Kidney tubule cell (primary cell): ENCODE results near the gene LPIN1.
"Not testable (repeated sequence)": the region's sequence is repeated elsewhere in the genome, so short reads cannot be mapped to it uniquely, and the experiment has no call there.

Experiments used
- DNase-seq: peaks from one replicate; pipeline ENCODE4 v3.0.0-alpha.2; 2018; ENCODE audit warnings: low spot score

LPIN1 gene

GRCh38 chr2:11835403-11835802 lies 89.0 kb downstream of the LPIN1 start:
- DNase-seq: no peak

GRCh38 chr2:11836647-11837219 lies 90.3 kb downstream of the LPIN1 start:
- no peak for DNase-seq

- no peak for DNase-seq
Measured at GRCh38 chr2:11837875-11838734, 91.7 kb downstream of the LPIN1 start.

GRCh38 chr2:11839916-11840315 lies 93.5 kb downstream of the LPIN1 start:
- DNase-seq: no peak

- DNase-seq: no peak
Measured at GRCh38 chr2:11842336-11842735, 95.9 kb downstream of the LPIN1 start.

GRCh38 chr2:11844798-11845197 lies 98.4 kb downstream of the LPIN1 start:
- DNase-seq: not testable (repeated sequence)

- DNase-seq: not testable (repeated sequence)
Measured at GRCh38 chr2:11847935-11848334, 101.5 kb downstream of the LPIN1 start.

- no peak for DNase-seq
Measured at GRCh38 chr2:11850082-11850481, 103.7 kb downstream of the LPIN1 start.

- DNase-seq: no peak
Measured at GRCh38 chr2:11852526-11853196, 106.2 kb downstream of the LPIN1 start.

GRCh38 chr2:11853197-11853588 lies 106.8 kb downstream of the LPIN1 start:
- DNase-seq: no peak

GRCh38 chr2:11855064-11855760 lies 108.8 kb downstream of the LPIN1 start:
- no peak for DNase-seq

- DNase-seq: no peak
Measured at GRCh38 chr2:11856095-11856494, 109.7 kb downstream of the LPIN1 start.

GRCh38 chr2:11858883-11859282 lies 112.5 kb downstream of the LPIN1 start:
- DNase-seq: no peak

- not testable (repeated sequence) for DNase-seq
Measured at GRCh38 chr2:11859975-11860374, 113.5 kb downstream of the LPIN1 start.

- DNase-seq: no peak
Measured at GRCh38 chr2:11861044-11861443, 114.6 kb downstream of the LPIN1 start.

- DNase-seq: no peak
Measured at GRCh38 chr2:11862049-11862448, 115.6 kb downstream of the LPIN1 start.

GRCh38 chr2:11863103-11863502 lies 116.7 kb downstream of the LPIN1 start:
- no peak for DNase-seq

GRCh38 chr2:11863513-11864328 lies 117.3 kb downstream of the LPIN1 start:
- DNase-seq: peak; percentile 92

GRCh38 chr2:11864724-11865123 lies 118.3 kb downstream of the LPIN1 start:
- DNase-seq: no peak

GRCh38 chr2:11865378-11865777 lies 118.9 kb downstream of the LPIN1 start:
- DNase-seq: no peak

GRCh38 chr2:11865805-11866204 lies 119.4 kb downstream of the LPIN1 start:
- no peak for DNase-seq
